ENCODE results near the gene BATF3.

The BATF3 gene

DNA sequence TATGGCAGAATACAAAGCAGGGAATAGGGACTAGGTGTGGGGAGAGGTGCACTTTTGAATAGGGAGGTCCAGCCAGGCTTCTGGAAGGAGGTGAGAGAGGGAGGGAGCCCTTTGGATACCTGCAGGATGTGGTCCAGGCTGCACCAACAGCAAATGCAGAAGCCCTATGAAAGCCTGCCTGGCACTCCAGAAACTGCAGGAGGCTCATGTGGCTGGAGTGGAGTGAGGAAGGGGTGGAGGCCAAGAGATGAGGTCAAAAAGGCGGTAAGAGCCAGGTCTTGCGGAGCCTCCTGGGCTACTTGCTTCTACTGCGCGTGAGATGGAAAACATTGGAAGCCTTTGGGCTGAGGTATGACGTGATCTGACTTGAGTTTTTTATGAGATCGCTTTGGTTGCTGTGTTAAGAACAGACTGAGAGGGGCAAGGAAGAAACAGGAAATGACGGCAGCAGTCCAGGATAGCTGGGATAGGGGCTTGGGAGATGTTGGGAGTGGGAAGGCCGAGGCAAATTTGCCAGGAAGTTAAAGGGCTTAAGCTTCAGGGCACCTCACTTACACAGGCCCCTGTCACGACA lies 4.4 kb upstream of the BATF3 start:
- H3K9ac ChIP-seq (ENCODE audit: low read length): no peak overlapping the region
- no peak overlapping the region for H3K4me3 ChIP-seq (ENCODE audit: low read depth, low read length, poor library complexity, severe bottlenecking)
- no peaks in the 10 kb centered on the region for H4K20me1 ChIP-seq (ENCODE audit: insufficient read depth, low read length)
- H2AFZ ChIP-seq (ENCODE audit: low read length): no peak overlapping the region
- H3K27me3 ChIP-seq (ENCODE audit: insufficient read depth, low read length): 0 out of 2 replicates have a peak, but pooled peaks cover 8% of the 10 kb centered on the region
- no peaks in the 10 kb centered on the region for H3F3A ChIP-seq (ENCODE audit: insufficient read depth, low read length)
- no peak for TF ChIP-seq EZH2 (IDR thresholded peaks at IDR 0.05; ENCODE audit: borderline replicate concordance, low read length)
- TF ChIP-seq, protein P1, sequence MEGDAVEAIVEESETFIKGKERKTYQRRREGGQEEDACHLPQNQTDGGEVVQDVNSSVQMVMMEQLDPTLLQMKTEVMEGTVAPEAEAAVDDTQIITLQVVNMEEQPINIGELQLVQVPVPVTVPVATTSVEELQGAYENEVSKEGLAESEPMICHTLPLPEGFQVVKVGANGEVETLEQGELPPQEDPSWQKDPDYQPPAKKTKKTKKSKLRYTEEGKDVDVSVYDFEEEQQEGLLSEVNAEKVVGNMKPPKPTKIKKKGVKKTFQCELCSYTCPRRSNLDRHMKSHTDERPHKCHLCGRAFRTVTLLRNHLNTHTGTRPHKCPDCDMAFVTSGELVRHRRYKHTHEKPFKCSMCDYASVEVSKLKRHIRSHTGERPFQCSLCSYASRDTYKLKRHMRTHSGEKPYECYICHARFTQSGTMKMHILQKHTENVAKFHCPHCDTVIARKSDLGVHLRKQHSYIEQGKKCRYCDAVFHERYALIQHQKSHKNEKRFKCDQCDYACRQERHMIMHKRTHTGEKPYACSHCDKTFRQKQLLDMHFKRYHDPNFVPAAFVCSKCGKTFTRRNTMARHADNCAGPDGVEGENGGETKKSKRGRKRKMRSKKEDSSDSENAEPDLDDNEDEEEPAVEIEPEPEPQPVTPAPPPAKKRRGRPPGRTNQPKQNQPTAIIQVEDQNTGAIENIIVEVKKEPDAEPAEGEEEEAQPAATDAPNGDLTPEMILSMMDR (IDR thresholded peaks at IDR 0.05; ENCODE audit: low read length): no peak
- H3K4me2 ChIP-seq (ENCODE audit: low read length): no peak overlapping the region
- H3K9me2 ChIP-seq (ENCODE audit: low read depth, low read length): no peaks in the 10 kb centered on the region
- H3K4me1 ChIP-seq (ENCODE audit: insufficient read depth, low read length, severe bottlenecking): peaks cover 10% of the 10 kb centered on the region
- no peaks in the 10 kb centered on the region for H3K79me2 ChIP-seq (ENCODE audit: insufficient read depth, low read length)
- H3K27ac ChIP-seq (ENCODE audit: low read depth, low read length, poor library complexity, severe bottlenecking): no peak overlapping the region
- no peaks in the 10 kb centered on the region for H3K36me3 ChIP-seq (ENCODE audit: insufficient read depth, low read length)
- no peaks in the 10 kb centered on the region for H3K9me3 ChIP-seq (ENCODE audit: low read length)

DNA sequence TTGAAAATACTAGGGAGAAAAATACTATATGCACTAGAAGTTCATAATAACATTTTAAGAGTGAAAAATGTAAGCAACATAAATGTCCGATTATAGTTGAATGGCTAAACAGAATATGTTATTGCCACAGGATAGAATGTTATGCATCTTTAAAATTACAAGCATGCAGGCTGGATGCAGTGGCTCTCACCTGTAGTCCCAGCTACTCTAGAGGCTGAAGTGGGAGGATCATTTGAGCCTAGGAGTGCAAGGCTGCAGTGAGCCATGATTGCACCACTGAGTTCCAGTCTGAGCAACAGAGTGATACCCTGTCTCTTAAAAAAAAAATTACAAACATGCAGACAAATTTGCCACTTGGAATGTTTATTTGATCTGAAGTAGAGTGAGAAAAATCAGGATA lies 3.0 kb upstream of the BATF3 start:
- Histone ChIP-seq H3K9me3 (ENCODE audit: low read length) (no peaks in the 10 kb centered on the region), H2AFZ (ENCODE audit: low read length) (no peak overlapping the region), H3K27ac (ENCODE audit: low read depth, low read length, poor library complexity, severe bottlenecking) (no peak overlapping the region), H3K4me1 (ENCODE audit: insufficient read depth, low read length, severe bottlenecking) (peaks cover 19% of the 10 kb centered on the region), H3K4me3 (ENCODE audit: low read depth, low read length, poor library complexity, severe bottlenecking) (no peak overlapping the region), H3K4me2 (ENCODE audit: low read length) (no peak overlapping the region), H3K79me2 (ENCODE audit: insufficient read depth, low read length) (no peaks in the 10 kb centered on the region), H3K36me3 (ENCODE audit: insufficient read depth, low read length) (no peaks in the 10 kb centered on the region), H3F3A (ENCODE audit: insufficient read depth, low read length) (no peaks in the 10 kb centered on the region), H3K9me2 (ENCODE audit: low read depth, low read length) (no peaks in the 10 kb centered on the region), H3K9ac (ENCODE audit: low read length) (no peak overlapping the region), H3K27me3 (ENCODE audit: insufficient read depth, low read length) (0 out of 2 replicates have a peak, but pooled peaks cover 13% of the 10 kb centered on the region), H4K20me1 (ENCODE audit: insufficient read depth, low read length) (no peaks in the 10 kb centered on the region)
- TF ChIP-seq, protein P1 (IDR thresholded peaks at IDR 0.05; ENCODE audit: low read length): no peak
- TF ChIP-seq EZH2 (IDR thresholded peaks at IDR 0.05; ENCODE audit: borderline replicate concordance, low read length): no peak

DNA sequence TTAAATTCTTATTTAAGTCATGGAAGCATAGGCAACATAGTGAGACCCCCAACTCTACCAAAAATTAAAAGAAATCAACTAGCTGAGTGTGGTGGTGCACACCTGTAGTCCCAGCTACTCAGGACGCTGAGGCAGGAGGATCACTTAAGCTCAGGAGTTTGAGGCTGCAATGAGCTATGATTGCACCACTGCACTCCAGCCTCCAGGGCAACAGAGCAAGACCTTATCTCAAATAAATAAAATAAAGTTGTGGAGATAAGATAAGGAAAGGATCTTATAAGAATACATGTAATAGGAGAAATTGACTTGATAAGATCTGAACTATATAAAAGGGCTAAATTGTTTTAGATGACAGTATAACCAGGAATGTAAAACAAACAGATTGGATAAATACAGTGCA lies 2.3 kb upstream of the BATF3 start:
- no peaks in the 10 kb centered on the region for H4K20me1 ChIP-seq (ENCODE audit: insufficient read depth, low read length)
- TF ChIP-seq, protein P1 (IDR thresholded peaks at IDR 0.05; ENCODE audit: low read length): no peak
- no peak for TF ChIP-seq EZH2 (IDR thresholded peaks at IDR 0.05; ENCODE audit: borderline replicate concordance, low read length)
- H3K4me1 ChIP-seq (ENCODE audit: insufficient read depth, low read length, severe bottlenecking): peaks cover 19% of the 10 kb centered on the region
- H3K27me3 ChIP-seq (ENCODE audit: insufficient read depth, low read length): peaks cover 18% of the 10 kb centered on the region; the same call in 1 of the 2 replicates
- H3K9me2 ChIP-seq (ENCODE audit: low read depth, low read length): no peaks in the 10 kb centered on the region
- no peaks in the 10 kb centered on the region for H3K79me2 ChIP-seq (ENCODE audit: insufficient read depth, low read length)
- no peak overlapping the region for H3K27ac ChIP-seq (ENCODE audit: low read depth, low read length, poor library complexity, severe bottlenecking)
- no peak overlapping the region for H3K4me3 ChIP-seq (ENCODE audit: low read depth, low read length, poor library complexity, severe bottlenecking)
- no peak overlapping the region for H3K9ac ChIP-seq (ENCODE audit: low read length)
- no peaks in the 10 kb centered on the region for H3K9me3 ChIP-seq (ENCODE audit: low read length)
- H2AFZ ChIP-seq (ENCODE audit: low read length): no peak overlapping the region
- no peaks in the 10 kb centered on the region for H3K36me3 ChIP-seq (ENCODE audit: insufficient read depth, low read length)
- H3F3A ChIP-seq (ENCODE audit: insufficient read depth, low read length): no peaks in the 10 kb centered on the region
- no peak overlapping the region for H3K4me2 ChIP-seq (ENCODE audit: low read length)
